Esophagus muscularis mucosa (tissue), 3 donors: ENCODE measurements around the gene ASPSCR1.

Experiments
- CTCF ChIP-seq, 3 experiments: fragments of 200-600 bp in 2 of 3; fragments of 450-650 bp in 1 of 3; sonication (generic) in 2 of 3; IDR thresholded peaks; one replicate each; pipeline ENCODE4 v1.5.1; 2017 to 2019; ENCODE audit warnings: antibody characterized with exemption in 3 of 3, mild to moderate bottlenecking in 2 of 3, moderate library complexity in 1 of 3
- POLR2A ChIP-seq: fragments of 450-650 bp; IDR thresholded peaks from one replicate; pipeline ENCODE4 v1.6.1; 2017; ENCODE audit warnings: antibody characterized with exemption, moderate library complexity, mild to moderate bottlenecking, low read depth

- TF ChIP-seq CTCF (IDR thresholded peaks at IDR 0.05) (no peak), POLR2A (no peak)
Observed at GRCh38 chr17:82054351-82055022, 77.1 kb downstream of the ASPSCR1 start.
